Panc1 (cell line): Measurements from ENCODE around the gene MYO6.

Source experiments
- POLR2AphosphoS5 ChIP-seq: IDR thresholded peaks from 2 replicates; pipeline ENCODE4 v1.6.1; 2012; ENCODE audit warnings: mild to moderate bottlenecking, low read depth, low read length, moderate library complexity
- SIN3A ChIP-seq: IDR thresholded peaks from 2 replicates; pipeline ENCODE4 v1.6.1; 2012; ENCODE audit warnings: low read depth, mild to moderate bottlenecking, low read length, moderate library complexity, borderline replicate concordance; ENCODE audit not compliant: insufficient read depth
- TCF7L2 ChIP-seq: IDR thresholded peaks from 2 replicates; pipeline ENCODE4 v1.6.1; 2011; ENCODE audit warnings: mild to moderate bottlenecking, low read depth, low read length, inconsistent platforms
- TF ChIP-seq, protein P1 (sequence below): fragments of 450-650 bp; IDR thresholded peaks from 2 replicates; pipeline ENCODE4 v1.5.1; 2017; ENCODE audit warnings: mild to moderate bottlenecking
- TF ChIP-seq, protein P2 (sequence below), 2 experiments: IDR thresholded peaks; 2 replicates each; pipeline ENCODE4 v1.6.1; 2011 to 2012; ENCODE audit warnings: low read depth in 2 of 2, control low read depth in 1 of 2, low read length in 1 of 2, mild to moderate bottlenecking in 1 of 2, moderate library complexity in 1 of 2; ENCODE audit not compliant: insufficient read depth in 1 of 2

DNA sequence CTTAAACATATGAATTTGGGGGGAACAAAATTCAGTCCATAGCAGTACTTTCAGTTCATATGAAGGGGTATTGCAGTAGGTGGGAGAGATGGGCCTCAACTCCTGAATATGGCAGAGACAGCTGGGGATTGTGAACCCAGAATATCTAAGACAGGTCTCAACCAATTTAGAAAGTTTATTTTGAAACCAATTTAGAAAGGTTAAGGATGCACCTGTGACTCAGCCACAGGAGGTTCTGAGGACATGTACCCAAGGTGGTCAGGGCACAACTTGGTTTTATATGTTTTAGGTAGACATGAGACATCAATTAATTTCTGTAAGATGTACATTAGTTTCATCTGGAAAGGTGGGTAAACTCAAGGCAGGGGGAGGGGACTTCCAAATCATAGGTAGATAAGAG, 59.5 kb downstream of the MYO6 start:
- TF ChIP-seq, protein P1, sequence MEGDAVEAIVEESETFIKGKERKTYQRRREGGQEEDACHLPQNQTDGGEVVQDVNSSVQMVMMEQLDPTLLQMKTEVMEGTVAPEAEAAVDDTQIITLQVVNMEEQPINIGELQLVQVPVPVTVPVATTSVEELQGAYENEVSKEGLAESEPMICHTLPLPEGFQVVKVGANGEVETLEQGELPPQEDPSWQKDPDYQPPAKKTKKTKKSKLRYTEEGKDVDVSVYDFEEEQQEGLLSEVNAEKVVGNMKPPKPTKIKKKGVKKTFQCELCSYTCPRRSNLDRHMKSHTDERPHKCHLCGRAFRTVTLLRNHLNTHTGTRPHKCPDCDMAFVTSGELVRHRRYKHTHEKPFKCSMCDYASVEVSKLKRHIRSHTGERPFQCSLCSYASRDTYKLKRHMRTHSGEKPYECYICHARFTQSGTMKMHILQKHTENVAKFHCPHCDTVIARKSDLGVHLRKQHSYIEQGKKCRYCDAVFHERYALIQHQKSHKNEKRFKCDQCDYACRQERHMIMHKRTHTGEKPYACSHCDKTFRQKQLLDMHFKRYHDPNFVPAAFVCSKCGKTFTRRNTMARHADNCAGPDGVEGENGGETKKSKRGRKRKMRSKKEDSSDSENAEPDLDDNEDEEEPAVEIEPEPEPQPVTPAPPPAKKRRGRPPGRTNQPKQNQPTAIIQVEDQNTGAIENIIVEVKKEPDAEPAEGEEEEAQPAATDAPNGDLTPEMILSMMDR: no peak
- TF ChIP-seq POLR2AphosphoS5 (no peak), TCF7L2 (no peak), SIN3A (no peak)
- TF ChIP-seq, protein P2, sequence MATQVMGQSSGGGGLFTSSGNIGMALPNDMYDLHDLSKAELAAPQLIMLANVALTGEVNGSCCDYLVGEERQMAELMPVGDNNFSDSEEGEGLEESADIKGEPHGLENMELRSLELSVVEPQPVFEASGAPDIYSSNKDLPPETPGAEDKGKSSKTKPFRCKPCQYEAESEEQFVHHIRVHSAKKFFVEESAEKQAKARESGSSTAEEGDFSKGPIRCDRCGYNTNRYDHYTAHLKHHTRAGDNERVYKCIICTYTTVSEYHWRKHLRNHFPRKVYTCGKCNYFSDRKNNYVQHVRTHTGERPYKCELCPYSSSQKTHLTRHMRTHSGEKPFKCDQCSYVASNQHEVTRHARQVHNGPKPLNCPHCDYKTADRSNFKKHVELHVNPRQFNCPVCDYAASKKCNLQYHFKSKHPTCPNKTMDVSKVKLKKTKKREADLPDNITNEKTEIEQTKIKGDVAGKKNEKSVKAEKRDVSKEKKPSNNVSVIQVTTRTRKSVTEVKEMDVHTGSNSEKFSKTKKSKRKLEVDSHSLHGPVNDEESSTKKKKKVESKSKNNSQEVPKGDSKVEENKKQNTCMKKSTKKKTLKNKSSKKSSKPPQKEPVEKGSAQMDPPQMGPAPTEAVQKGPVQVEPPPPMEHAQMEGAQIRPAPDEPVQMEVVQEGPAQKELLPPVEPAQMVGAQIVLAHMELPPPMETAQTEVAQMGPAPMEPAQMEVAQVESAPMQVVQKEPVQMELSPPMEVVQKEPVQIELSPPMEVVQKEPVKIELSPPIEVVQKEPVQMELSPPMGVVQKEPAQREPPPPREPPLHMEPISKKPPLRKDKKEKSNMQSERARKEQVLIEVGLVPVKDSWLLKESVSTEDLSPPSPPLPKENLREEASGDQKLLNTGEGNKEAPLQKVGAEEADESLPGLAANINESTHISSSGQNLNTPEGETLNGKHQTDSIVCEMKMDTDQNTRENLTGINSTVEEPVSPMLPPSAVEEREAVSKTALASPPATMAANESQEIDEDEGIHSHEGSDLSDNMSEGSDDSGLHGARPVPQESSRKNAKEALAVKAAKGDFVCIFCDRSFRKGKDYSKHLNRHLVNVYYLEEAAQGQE (IDR thresholded peaks at IDR 0.05; ENCODE audit: insufficient read depth in 1 of 2, low read depth in 2 of 2, low read length in 1 of 2): no peak
